ENCODE measurements around the gene TMEM100.

TMEM100 gene

DNA sequence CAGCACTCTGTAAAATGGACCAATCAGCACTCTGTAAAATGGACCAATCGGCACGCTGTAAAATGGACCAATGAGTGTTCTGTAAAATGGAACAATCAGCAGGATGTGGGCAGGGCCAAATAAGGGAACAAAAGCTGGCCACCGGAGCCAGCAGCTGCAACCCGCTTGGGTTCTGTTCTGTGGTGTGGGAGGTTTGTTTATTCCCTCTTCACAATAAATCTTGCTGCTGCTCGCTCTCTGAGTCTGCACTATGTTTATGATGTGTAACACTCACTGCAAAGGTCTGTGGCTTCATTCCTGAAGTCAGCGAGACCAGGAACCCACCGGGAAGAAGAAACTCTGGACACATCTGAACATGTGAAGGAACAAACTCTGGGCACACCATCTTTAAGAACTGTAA, 20.5 kb downstream of the TMEM100 start:
- Histone ChIP-seq H3K4me3 (ENCODE audit: low read length) (no peak overlapping the region), H3K4me1 (ENCODE audit: control insufficient read depth, low read length) (peaks cover 10% of the 10 kb centered on the region), H3F3A (ENCODE audit: control insufficient read depth, insufficient read depth) (no peaks in the 10 kb centered on the region), H3K79me2 (ENCODE audit: control insufficient read depth, low read length) (no peaks in the 10 kb centered on the region), H3K27ac (ENCODE audit: low read depth, low read length) (no peak overlapping the region), H3K9me3 (ENCODE audit: control insufficient read depth, insufficient read depth, low read length) (peaks cover 5% of the 10 kb centered on the region; the same call in 1 of the 2 replicates), H4K20me1 (ENCODE audit: control insufficient read depth, insufficient read depth, low read depth, low read length) (no peaks in the 10 kb centered on the region), H3K9me2 (replicated peaks; ENCODE audit: control insufficient read depth, low read length) (no peaks in the 10 kb centered on the region), H3K36me3 (ENCODE audit: control insufficient read depth, low read length) (no peaks in the 10 kb centered on the region), H3K27me3 (ENCODE audit: control insufficient read depth, low read length) (no peaks in the 10 kb centered on the region), H3K4me2 (ENCODE audit: low read length) (no peak overlapping the region)
- TF ChIP-seq EZH2phosphoT487 (IDR thresholded peaks at IDR 0.05; ENCODE audit: borderline replicate concordance, low read length), result no peak
- TF ChIP-seq, protein P1, sequence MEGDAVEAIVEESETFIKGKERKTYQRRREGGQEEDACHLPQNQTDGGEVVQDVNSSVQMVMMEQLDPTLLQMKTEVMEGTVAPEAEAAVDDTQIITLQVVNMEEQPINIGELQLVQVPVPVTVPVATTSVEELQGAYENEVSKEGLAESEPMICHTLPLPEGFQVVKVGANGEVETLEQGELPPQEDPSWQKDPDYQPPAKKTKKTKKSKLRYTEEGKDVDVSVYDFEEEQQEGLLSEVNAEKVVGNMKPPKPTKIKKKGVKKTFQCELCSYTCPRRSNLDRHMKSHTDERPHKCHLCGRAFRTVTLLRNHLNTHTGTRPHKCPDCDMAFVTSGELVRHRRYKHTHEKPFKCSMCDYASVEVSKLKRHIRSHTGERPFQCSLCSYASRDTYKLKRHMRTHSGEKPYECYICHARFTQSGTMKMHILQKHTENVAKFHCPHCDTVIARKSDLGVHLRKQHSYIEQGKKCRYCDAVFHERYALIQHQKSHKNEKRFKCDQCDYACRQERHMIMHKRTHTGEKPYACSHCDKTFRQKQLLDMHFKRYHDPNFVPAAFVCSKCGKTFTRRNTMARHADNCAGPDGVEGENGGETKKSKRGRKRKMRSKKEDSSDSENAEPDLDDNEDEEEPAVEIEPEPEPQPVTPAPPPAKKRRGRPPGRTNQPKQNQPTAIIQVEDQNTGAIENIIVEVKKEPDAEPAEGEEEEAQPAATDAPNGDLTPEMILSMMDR (IDR thresholded peaks at IDR 0.05; ENCODE audit: low read depth, low read length, poor library complexity, severe bottlenecking), result no peak

DNA sequence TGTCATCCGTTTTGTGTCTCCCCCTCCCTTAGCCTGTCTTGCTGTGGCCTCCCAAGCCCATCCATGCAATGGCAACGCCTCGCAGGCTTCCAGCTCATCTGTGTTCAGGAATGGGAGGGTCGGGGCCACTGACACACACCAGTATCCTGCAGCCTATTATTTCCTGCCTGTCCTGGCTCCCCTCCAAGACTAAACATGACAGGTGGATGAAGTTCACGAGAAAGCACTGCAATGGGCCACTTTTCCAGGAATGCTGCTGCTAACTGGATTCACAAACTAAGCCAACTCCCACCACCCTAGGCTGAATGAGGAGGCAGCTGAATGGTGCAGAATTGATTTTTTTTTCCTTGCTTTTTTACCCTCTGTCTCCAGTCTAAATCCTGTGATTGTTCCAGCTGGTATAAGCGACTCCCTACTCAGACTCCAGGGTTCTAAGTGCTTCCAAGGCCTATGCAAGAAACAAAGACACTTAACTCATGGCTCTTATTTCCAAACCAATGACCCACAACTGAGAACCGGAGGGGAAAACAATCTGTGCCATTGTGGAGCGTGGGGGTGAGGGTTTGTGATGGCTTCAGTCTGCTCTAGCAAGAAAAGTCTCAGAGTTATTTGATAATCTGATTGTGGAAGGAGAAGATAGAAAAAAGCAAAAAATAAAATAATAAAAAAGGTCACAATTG, 23.3 kb downstream of the TMEM100 start:
- Histone ChIP-seq H3K9me3 (ENCODE audit: control insufficient read depth, insufficient read depth, low read length) (peaks cover 5% of the 10 kb centered on the region; the same call in 1 of the 2 replicates), H3K4me3 (ENCODE audit: low read length) (no peak overlapping the region), H3F3A (ENCODE audit: control insufficient read depth, insufficient read depth) (no peaks in the 10 kb centered on the region), H3K4me2 (ENCODE audit: low read length) (no peak overlapping the region), H3K4me1 (ENCODE audit: control insufficient read depth, low read length) (no peaks in the 10 kb centered on the region), H3K27me3 (ENCODE audit: control insufficient read depth, low read length) (no peaks in the 10 kb centered on the region), H3K9me2 (replicated peaks; ENCODE audit: control insufficient read depth, low read length) (no peaks in the 10 kb centered on the region), H4K20me1 (ENCODE audit: control insufficient read depth, insufficient read depth, low read depth, low read length) (no peaks in the 10 kb centered on the region), H3K36me3 (ENCODE audit: control insufficient read depth, low read length) (no peaks in the 10 kb centered on the region), H3K79me2 (ENCODE audit: control insufficient read depth, low read length) (no peaks in the 10 kb centered on the region), H3K27ac (ENCODE audit: low read depth, low read length) (no peak overlapping the region)
- TF ChIP-seq EZH2phosphoT487 (IDR thresholded peaks at IDR 0.05; ENCODE audit: borderline replicate concordance, low read length), result no peak

GRCh38 chr17:55694286-55694910, 28.3 kb downstream of the TMEM100 start:
- Histone ChIP-seq H3K9me2 (replicated peaks; ENCODE audit: control insufficient read depth, low read length) (no peaks in the 10 kb centered on the region), H3K36me3 (ENCODE audit: control insufficient read depth, low read length) (no peaks in the 10 kb centered on the region), H3K79me2 (ENCODE audit: control insufficient read depth, low read length) (no peaks in the 10 kb centered on the region), H3K9me3 (ENCODE audit: control insufficient read depth, insufficient read depth, low read length) (no peaks in the 10 kb centered on the region), H3F3A (ENCODE audit: control insufficient read depth, insufficient read depth) (no peaks in the 10 kb centered on the region), H3K27ac (ENCODE audit: low read depth, low read length) (no peak overlapping the region), H4K20me1 (ENCODE audit: control insufficient read depth, insufficient read depth, low read depth, low read length) (no peaks in the 10 kb centered on the region), H3K4me2 (ENCODE audit: low read length) (no peak overlapping the region), H3K4me1 (ENCODE audit: control insufficient read depth, low read length) (peaks cover 22% of the 10 kb centered on the region), H3K4me3 (ENCODE audit: low read length) (no peak overlapping the region), H3K27me3 (ENCODE audit: control insufficient read depth, low read length) (no peaks in the 10 kb centered on the region)
- no peak for TF ChIP-seq EZH2phosphoT487 (IDR thresholded peaks at IDR 0.05; ENCODE audit: borderline replicate concordance, low read length)
- TF ChIP-seq, protein P1 (IDR thresholded peaks at IDR 0.05; ENCODE audit: low read depth, low read length, poor library complexity, severe bottlenecking), result no peak
